Mucosa of rectum (tissue), 2 donors: ENCODE results near the gene CALN1.

ENCODE experiments used
- H3K27ac ChIP-seq, 2 donors: one replicate each; pipeline ENCODE4 v1.7.0; 2013; ENCODE audit warnings: inconsistent platforms in 2 of 2, low read depth in 2 of 2, low read length in 2 of 2
- H3K27me3 ChIP-seq, 2 donors: one replicate each; pipeline ENCODE4 v1.7.0; 2013; ENCODE audit warnings: low read length in 2 of 2; ENCODE audit not compliant: control insufficient read depth in 2 of 2, insufficient read depth in 2 of 2
- H3K36me3 ChIP-seq, 2 donors: one replicate each; pipeline ENCODE4 v1.7.0; 2013; ENCODE audit warnings: low read length in 2 of 2; ENCODE audit not compliant: control insufficient read depth in 2 of 2, insufficient read depth in 2 of 2
- H3K4me1 ChIP-seq, 2 donors: one replicate each; pipeline ENCODE4 v1.7.0; 2013; ENCODE audit warnings: low read length in 2 of 2, mild to moderate bottlenecking in 1 of 2; ENCODE audit not compliant: control insufficient read depth in 2 of 2, insufficient read depth in 2 of 2
- H3K4me3 ChIP-seq, 2 donors: one replicate each; pipeline ENCODE4 v1.7.0; 2013; ENCODE audit warnings: low read length in 2 of 2
- H3K9ac ChIP-seq, 2 donors: one replicate each; pipeline ENCODE4 v1.7.0; 2013; ENCODE audit warnings: low read length in 2 of 2, low read depth in 1 of 2, mild to moderate bottlenecking in 1 of 2
- H3K9me3 ChIP-seq, 2 donors: one replicate each; pipeline ENCODE4 v1.7.0; 2013; ENCODE audit warnings: low read length in 2 of 2; ENCODE audit not compliant: control insufficient read depth in 2 of 2
- donor health status: healthy.
- donor health status: Normal muscosa, but diverticular disease.

CALN1 gene

DNA sequence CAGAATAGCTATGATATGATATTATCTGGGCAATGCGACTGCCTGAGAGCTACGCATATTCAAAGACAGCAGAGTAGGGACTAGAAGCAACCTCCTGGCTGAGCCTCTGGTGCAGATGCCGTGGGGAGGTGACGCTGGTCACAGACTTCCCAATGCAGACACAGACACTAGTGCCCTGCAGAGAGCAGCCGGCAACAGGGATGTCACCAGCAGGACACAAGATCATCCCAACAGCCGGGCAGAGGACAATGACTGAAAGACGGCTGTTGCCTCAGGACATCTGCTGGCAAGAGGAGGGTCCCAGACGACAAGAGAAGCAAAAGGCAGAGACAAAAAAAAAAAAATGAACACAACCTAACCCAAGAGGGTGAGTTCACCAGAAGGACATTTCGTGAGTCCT is 104.6 kb downstream of the CALN1 start:
- Histone ChIP-seq H3K9ac (no peak overlapping the region), H3K27me3 (no peaks in the 10 kb centered on the region), H3K9me3 (no peaks in the 10 kb centered on the region), H3K4me1 (no peaks in the 10 kb centered on the region), H3K27ac (no peak overlapping the region), H3K4me3 (no peak overlapping the region), H3K36me3 (no peaks in the 10 kb centered on the region)

DNA sequence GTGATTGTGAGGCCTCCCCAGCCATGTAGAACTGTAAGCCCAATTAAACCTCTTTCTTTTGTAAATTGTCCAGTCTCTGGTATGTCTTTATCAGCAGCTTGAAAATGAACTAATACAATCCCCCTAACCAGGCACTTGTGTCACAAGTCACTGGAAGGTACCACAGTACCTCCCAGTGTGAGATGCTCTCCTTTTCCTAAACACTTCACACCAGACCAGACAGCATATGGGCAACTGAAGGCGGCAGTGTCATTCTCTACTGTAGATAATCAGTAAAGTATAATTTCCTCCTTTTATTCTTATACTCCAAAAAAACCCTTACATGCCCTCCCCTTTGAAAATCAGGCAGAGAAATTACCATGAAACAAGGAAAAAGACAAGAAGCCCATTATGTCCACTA is 113.2 kb downstream of the CALN1 start:
- Histone ChIP-seq H3K9ac (no peak overlapping the region), H3K9me3 (no peaks in the 10 kb centered on the region), H3K4me1 (no peaks in the 10 kb centered on the region), H3K4me3 (no peak overlapping the region), H3K27me3 (no peaks in the 10 kb centered on the region), H3K36me3 (no peaks in the 10 kb centered on the region), H3K27ac (no peak overlapping the region)

DNA sequence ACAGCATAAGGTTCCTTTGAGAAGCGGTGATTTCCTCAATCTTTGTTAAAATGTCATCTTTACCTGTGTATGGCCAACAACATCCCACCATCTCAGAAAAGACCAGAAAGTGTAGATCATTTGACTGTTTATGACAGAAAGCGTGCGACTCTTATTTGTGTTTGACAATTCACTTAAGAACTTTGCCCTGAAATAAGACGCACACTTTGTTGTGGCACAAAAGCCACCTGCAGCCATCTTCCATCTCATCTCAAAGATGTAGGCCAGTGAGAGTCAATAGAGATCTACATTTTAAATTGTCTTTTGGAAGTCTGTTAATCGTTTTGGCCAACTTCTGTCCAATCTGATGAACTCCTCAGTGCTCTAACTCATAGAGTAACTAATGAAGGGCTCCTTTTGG is 114.0 kb downstream of the CALN1 start:
- no peaks in the 10 kb centered on the region for H3K4me1 ChIP-seq
- H3K27me3 ChIP-seq: no peaks in the 10 kb centered on the region
- H3K9me3 ChIP-seq: no peaks in the 10 kb centered on the region
- no peak overlapping the region for H3K9ac ChIP-seq
- no peak overlapping the region for H3K27ac ChIP-seq
- H3K4me3 ChIP-seq: no peak overlapping the region
- H3K36me3 ChIP-seq: no peaks in the 10 kb centered on the region

DNA sequence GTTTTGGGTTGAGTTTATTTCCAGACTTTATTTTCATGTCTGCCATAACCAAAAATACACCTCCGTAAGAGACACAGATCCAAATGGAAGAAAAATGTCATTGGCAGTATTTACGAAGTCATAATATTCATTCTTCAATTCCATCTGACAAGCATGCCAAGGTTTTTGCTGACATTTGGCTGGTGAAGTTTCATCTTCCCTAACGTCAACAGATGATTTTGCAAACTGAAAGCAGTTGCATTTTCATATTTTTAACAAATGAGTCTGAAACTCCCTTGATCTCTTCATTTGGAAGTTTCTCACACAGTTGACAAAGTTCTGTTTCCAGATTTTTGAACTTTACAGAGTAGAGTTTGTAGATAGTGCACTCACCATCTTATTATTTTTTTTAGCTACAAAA is 114.5 kb downstream of the CALN1 start:
- Histone ChIP-seq H3K36me3 (no peaks in the 10 kb centered on the region), H3K4me3 (no peak overlapping the region), H3K27me3 (no peaks in the 10 kb centered on the region), H3K9ac (no peak overlapping the region), H3K27ac (no peak overlapping the region), H3K4me1 (no peaks in the 10 kb centered on the region), H3K9me3 (no peaks in the 10 kb centered on the region)

DNA sequence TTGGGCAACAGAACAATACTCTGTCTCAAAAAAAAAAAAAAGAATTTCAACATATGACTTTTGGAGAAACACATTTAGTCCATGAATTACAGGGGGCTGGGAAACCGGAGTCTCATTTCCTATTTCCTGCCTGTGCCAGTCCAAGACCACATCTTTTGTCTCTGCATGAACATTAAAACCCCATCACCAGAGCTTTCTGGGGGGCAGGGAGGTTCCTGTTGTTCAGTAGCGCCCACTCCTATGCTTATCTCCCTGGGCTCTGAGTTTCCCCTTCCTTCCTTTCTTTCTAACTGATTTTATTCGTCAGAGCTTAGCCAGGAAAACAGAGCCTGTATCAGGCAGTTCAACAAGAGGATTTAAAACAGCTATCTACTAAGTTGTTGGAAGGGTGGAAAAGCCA is 119.3 kb downstream of the CALN1 start:
- no peak overlapping the region for H3K9ac ChIP-seq
- H3K4me3 ChIP-seq: no peak overlapping the region
- peaks cover 0 to 2% of the 10 kb centered on the region in 2 donors for H3K9me3 ChIP-seq
- H3K4me1 ChIP-seq: no peaks in the 10 kb centered on the region
- no peaks in the 10 kb centered on the region for H3K27me3 ChIP-seq
- no peak overlapping the region for H3K27ac ChIP-seq
- H3K36me3 ChIP-seq: no peaks in the 10 kb centered on the region

DNA sequence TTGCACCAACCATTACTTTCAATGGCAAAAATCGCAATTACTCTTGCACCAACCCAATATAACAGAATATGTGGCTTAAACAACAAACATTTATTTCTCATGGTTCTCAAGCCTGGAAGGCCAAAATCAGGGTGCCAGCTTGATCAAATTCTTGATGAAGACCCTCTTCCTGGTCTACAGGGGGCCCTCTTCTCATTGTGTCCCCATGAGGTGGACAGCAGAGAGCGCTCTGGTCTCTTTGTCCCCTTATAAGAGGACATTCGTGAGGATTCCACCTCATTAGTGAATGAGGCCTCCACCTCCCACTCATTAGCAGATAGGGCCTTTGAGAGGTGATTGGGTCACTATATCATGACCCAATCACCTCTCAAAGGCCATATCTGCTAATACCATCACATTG is 120.0 kb downstream of the CALN1 start:
- Histone ChIP-seq H3K27ac (no peak overlapping the region), H3K9ac (no peak overlapping the region), H3K4me3 (no peak overlapping the region), H3K4me1 (no peaks in the 10 kb centered on the region), H3K27me3 (no peaks in the 10 kb centered on the region), H3K36me3 (no peaks in the 10 kb centered on the region), H3K9me3 (peaks cover 0 to 2% of the 10 kb centered on the region in 2 donors)

DNA sequence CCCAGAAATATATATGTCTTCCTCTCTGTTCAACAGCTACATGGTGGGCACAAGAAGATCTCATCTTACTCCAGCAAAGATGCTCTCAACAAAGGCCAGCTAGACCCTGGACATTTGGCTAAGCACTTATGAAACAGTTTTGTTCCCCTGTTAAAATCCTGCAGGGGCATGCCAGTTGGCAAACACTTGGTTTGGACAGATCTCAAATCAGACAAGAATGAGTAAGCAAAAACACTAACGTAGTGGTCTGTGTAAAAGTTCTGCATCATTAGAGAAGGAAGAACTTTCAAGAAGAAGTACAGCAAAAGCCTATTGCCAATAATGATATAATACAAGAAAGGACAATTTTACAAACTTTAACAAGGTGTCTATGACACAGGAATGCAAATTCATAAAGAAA is 125.6 kb downstream of the CALN1 start:
- Histone ChIP-seq H3K9me3 (peaks cover 0 to 2% of the 10 kb centered on the region in 2 donors), H3K4me3 (no peak overlapping the region), H3K27me3 (no peaks in the 10 kb centered on the region), H3K27ac (no peak overlapping the region), H3K4me1 (no peaks in the 10 kb centered on the region), H3K9ac (no peak overlapping the region), H3K36me3 (no peaks in the 10 kb centered on the region)

DNA sequence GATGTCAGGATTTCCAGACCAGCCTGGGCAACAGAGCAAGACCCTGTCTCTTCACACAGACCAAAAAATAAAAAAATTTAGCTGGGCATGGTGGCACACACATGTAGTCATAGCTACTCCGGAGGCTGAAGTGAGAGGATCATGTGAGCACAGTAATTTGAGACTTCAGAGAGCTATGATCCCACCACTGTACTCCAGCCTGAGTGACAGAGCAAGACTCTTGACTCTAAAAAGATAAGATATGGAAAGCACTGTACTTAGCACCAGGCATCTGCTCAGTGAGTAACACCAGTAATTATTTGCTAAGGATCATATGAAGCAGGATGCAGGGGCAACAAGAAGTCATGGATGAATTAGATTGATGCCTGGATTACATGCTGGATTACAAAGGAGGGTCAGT is 128.8 kb downstream of the CALN1 start:
- Histone ChIP-seq H3K36me3 (no peaks in the 10 kb centered on the region), H3K4me3 (no peak overlapping the region)

DNA sequence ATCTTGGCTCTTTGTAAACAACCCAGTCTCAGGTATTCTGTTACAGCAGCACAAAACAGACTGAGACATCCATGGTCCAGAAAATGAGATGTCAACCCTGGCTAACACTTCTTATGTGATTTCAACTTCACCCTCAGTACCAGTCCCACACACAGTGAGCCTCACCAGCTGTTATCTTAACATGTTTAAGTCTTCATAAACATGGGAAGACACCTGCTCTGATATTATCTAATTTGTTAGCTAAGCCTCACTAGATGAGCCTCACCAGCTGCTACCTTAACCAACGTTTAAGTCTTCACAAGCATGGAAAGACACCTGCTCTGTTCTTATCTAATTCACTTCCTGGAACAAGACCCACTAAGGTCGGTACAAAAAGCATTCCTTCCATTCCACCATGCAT is 130.8 kb downstream of the CALN1 start:
- H3K4me3 ChIP-seq: no peak overlapping the region
- no peak overlapping the region for H3K9ac ChIP-seq
- H3K4me1 ChIP-seq: no peaks in the 10 kb centered on the region
- H3K9me3 ChIP-seq: peaks cover 0 to 4% of the 10 kb centered on the region in 2 donors
- no peaks in the 10 kb centered on the region for H3K36me3 ChIP-seq
- H3K27me3 ChIP-seq: no peaks in the 10 kb centered on the region
- H3K27ac ChIP-seq: no peak overlapping the region

More for the DNA sequence above, 128.8 kb downstream of the CALN1 start:
- Histone ChIP-seq H3K9me3 (no peaks in the 10 kb centered on the region), H3K4me1 (no peaks in the 10 kb centered on the region), H3K9ac (no peak overlapping the region), H3K27ac (no peak overlapping the region), H3K27me3 (no peaks in the 10 kb centered on the region)

DNA sequence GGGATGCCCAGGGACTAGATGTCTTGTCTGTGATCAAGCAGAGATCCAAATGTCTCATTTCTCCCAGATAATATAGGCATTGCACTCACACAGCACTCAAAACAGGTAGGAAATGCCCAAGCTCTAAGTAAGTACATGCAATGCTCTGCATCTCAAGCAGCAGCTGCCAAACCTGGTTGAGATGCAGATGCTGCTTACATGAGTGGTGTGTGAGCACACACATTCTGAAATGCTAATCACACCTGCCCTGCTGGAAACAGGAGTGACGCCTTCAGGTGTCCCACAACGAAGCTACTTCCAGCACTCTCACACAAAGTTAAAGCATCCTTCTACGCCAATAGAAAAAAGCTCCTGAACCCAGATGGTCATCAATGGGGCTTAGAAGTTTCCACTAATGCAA is 132.9 kb downstream of the CALN1 start:
- H3K9ac ChIP-seq: no peak overlapping the region
- H3K36me3 ChIP-seq: no peaks in the 10 kb centered on the region
- H3K4me3 ChIP-seq: no peak overlapping the region
- no peaks in the 10 kb centered on the region for H3K27me3 ChIP-seq
- no peaks in the 10 kb centered on the region for H3K4me1 ChIP-seq
- H3K9me3 ChIP-seq: peaks cover 0 to 4% of the 10 kb centered on the region in 2 donors
- H3K27ac ChIP-seq: no peak overlapping the region

DNA sequence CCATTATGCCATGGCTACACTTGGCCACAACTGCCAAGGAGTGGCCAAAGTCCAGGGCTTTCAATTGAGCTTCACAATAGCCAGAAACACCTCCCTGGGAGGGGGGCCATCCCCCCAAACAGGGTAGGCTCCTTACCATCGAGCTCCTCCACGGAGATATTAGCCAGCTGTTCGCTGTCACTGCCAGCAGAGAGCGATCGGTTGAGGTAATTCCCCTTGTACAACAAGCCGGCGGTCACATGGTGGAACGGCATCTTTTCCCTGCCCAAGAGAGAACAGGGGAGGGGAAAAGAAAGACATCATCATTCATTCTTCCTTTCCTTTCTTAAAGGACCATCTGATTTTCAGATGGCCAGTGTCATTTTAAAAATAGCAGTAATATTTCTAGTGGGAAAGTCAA is 133.6 kb downstream of the CALN1 start:
- Histone ChIP-seq H3K27me3 (no peaks in the 10 kb centered on the region), H3K4me1 (no peaks in the 10 kb centered on the region), H3K9me3 (peaks cover 0 to 4% of the 10 kb centered on the region in 2 donors), H3K36me3 (no peaks in the 10 kb centered on the region), H3K4me3 (no peak overlapping the region), H3K27ac (no peak overlapping the region), H3K9ac (no peak overlapping the region)
